Activated T-cell treated with anti-CD3 and anti-CD28 coated beads for 48 hours (primary cell): Measurements from ENCODE around the gene IL4R.
"Not testable (repeated sequence)": the region's sequence is repeated elsewhere in the genome, so short reads cannot be mapped to it uniquely, and the experiment has no call there.

Experiments
- DNase-seq: peaks from one replicate; pipeline ENCODE4 v3.0.0-alpha.2; 2020; ENCODE audit warnings: low read depth

Gene IL4R

DNA sequence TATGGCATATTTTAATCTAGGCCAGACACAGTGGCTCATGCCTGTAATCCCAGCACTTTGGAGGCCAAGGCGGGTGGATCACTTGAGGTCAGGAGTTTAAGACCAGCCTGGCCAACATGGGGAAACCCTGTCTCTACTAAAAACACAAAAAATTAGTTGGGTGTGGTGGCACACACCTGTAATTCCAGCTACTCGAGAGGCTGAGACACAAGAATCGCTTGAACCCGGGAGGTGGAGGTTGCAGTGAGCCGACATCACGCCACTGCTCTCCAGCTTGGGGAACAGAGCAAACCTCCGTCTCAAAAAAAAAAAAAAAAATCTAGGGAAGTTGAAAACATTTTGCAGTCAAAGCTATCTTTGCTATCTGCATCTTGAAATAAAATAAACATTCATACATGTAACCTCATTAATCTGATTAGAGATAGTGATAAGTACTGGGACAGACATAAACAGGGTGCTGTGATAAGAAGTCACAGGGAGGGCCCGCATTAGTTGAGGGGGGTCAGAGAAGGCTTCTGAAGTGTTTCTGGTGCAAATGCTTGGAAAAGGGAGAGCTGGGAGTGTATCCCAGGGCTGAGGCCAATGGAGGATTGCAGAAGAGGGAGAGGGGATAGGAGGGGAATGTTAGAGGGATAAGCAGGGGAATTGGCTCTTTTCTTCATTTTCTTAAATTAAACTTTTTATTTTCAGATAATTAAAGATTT is 15.8 kb downstream of the IL4R start:
- not testable (repeated sequence) for DNase-seq

DNA sequence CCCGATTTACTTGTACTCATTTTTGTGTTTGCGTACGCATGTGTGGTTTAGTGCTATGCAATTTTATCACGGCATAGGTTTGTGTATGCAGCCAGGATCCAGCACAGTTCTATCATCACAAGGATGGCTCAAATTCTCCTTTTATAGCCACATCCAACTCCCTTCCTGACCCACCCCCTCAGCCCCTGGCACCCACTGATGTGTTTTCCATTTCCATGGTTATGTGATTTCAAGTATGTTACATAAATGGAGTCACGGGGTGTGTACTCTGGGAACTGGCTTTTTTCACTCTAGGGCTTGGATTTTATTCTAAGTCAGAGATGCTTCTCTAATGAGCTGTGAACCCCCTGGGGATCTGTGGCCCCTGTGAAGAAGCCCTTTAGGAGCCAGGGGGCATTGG is 16.8 kb downstream of the IL4R start:
- DNase-seq, result no peak

DNA sequence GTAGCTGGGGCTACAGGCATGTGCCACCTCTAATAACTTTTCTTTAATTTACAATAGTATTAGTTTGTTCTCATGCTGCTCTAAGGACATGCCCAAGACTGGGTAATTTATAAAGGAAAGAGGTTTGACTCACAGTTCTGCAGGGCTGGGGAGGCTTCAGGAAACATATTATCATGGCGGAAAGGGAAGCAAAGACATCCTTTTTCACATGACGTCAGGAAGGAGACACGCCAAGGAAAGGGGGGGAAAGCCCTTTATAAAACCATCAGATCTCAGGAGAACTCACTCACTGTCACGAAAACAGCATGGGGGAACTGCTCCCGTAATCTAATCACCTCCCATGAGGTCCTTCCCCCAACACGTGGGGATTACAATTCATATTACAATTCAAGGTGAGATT is 18.3 kb downstream of the IL4R start:
- no peak for DNase-seq

DNA sequence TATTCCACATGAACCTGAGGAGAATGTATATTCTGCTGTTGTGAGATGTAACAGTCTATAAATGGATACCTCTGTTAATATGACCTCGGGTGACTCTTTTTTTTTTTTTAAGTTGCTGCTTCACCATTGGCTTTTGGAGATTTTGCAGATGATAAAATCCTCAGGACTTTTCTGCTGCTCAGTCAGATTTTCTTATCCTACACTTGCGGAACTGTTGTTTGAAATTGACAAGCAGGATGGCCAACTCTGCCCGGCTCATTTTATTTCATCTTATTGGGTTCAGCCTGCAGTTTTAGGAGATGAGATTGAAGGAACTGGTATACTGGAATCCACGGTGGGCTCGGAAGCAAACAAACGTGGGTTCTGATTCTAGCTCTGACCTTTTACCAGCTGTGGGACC is 19.3 kb downstream of the IL4R start:
- DNase-seq, result no peak

DNA sequence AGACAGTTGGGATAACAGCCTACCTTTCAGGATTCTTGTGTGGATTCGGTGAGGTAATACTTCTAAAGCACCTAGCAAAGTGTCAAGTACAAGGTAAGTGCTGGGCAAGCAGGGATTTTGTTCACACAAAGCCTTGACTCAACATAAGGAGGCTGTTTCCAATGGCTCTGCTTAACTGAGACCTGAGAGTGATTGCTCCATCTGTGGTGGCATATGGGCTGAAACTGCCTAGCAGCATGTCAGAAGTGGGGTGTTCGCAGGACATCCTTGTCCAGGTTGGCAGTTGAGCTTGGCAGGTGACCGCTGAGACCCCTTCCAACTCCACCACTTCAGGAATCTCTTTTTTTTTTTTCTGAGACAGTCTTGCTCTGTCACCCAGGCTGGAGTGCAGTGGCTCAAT is 19.8 kb downstream of the IL4R start:
- DNase-seq, result no peak

DNA sequence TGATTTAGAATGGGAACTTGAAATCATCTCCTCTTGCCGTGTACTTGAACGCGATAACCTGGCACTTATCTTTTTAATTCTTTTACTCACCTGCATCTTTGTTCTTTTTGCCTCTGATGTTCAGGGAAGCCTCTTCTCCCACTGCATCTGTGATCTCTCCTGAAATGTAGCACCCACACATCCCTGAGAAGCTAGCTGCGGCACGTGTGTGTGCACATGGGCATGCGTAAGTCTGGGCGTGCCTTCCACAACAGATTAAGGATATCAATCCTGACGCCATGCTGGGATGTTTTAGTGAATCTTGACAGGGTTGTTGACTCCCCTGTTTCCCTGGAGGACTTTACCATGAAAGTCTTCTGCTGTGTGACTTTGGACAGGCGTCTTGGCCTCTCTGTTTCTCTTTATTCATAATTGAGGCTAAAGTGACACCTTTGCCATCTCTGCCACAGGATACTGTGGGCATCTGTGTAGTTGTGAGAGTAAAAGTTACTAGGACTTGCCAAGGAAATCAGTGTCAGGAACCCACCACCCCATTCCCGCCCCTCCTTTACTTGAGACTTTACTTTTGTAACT is 20.5 kb downstream of the IL4R start:
- DNase-seq, result no peak

DNA sequence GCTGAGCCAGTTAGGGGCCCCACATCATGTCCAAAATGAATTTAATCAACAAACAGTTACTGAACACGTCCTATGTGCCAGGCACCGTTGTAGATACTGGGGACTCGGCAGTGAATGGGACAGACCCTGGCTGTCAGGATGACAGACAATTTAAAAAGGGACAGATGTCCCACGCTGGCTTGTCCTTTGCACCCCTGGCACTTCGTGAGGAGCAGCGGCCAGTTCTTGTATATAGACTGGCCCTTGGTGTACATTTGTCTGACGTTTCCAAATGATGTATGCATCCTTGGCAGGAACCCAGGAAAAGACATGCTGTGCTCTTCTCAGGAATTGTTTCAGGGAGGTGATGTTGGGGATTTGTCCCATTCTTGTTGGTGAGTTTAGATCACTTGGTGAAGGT is 21.1 kb downstream of the IL4R start:
- DNase-seq, result no peak

DNA sequence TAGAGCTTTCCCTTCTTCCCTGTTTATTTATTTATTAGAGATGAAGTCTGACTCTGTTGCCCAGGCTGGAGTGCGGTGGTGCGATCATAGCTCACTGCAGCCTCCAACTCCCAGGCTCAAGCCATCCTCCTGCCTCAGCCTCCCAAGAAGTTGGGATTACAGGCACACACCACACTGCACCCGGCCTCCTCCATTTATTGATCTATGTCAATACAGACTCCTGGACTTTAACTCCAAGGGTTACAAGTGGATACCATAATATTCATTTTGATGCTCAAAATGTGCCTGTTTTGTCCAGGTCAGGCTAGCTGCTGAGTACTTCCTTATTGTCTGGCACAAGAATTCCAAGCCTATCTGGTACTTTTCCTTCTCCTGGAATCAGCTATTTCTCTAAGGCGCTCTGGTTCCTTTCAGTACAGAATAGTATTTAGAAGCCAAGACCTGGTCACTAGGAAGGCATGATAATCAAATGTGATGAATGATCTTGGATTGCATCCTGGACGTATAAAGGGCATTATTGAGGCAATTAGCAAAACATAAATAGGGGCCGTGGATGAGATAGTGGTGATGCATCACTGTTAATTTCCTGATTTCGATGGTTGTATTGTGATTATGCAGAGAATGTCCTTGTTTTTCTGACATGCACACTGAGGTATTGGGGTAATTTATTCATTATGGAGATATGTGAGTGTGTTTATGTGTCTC is 21.7 kb downstream of the IL4R start:
- DNase-seq, result no peak

DNA sequence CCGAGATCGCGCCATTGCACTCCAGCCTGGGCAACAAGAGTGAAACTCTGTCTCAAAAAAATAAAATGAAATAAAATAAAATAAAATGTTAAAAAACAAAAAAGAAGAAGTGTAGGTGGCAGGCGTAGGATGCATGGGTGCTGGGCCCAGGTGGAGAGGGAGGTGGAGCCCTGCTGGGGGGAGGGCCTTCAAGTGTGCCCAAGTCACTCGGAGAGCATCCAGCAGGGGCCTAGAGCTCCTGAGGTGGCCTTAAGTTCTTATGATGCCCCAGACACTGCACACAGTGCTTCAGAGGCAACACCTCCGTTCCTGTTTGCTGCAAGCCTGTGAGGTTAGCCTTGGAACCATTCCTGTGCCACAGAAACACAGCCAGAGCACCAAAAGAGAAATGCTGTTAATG is 23.2 kb downstream of the IL4R start:
- no peak for DNase-seq

DNA sequence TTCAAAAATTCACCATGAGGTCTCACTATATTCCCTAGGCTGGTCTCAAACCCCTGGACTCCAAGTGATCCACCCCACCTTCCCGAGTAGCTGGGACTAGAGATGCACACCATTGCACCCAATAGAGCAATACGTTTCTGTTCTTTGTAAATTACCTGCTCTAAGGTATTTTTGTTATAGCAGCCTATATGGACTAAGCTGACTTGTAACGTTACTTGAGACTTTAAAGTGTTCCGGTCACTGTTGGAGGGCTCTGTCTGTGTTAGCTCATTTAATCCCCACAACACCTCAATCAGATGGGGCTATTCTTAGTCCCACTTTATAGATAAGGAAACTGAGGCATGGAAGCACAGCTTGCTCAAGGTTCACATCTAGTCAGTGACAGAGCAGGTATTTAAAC is 25.4 kb downstream of the IL4R start:
- no peak for DNase-seq

DNA sequence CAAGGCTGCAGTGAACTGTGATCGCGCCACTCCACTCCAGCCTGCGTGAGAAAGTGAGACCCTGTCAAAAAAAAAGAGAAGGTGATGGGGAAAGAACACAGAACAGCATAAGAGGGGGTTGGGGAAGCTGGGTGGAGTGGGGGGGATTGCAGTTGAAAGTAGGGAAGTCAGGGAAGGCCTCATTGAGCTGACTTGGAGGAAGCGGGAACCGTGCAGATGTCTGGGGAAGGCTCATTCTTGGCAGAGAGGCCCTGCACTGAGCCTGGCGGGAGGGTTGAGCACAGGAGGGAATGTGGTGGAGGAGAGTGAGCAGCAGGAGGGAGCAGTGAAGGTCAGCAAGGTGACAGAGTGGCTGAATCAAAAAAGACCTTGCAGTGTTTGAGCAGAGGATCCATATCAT is 26.9 kb downstream of the IL4R start:
- no peak for DNase-seq

DNA sequence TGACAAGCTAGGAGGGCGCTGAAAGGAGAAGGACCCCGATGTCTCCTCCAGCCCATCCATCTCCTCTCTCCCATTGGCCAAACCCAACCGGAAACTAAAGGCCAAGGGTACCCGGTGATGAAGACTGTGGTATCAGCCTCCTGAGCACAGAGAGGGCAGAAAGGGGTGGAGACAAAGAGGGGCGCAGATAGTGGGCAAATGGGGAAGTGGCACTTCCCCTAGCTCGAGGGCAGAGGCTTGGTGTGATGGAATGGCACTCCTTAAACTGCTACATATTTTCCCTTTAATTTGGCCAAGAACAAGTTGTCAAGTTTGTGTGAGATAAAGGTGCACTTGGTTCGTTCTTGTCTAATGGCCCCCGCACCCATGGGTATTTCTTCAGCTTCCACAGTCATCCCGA is 27.8 kb downstream of the IL4R start:
- no peak for DNase-seq

DNA sequence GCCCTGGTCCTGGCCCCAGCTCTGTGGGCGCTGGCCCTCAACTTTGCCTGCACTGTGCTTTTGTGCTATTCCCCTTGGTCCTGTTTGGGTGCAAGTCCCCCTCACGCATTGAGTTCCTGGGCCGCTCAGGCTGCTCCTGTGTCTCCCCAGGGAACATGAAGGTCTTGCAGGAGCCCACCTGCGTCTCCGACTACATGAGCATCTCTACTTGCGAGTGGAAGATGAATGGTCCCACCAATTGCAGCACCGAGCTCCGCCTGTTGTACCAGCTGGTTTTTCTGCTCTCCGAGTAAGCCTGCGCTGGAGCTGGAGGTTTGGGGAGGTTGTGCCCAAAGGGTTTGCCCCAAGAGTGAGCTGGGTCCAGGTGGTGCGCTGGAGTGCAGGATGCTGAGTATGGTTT is 28.2 kb downstream of the IL4R start:
- DNase-seq, result no peak

DNA sequence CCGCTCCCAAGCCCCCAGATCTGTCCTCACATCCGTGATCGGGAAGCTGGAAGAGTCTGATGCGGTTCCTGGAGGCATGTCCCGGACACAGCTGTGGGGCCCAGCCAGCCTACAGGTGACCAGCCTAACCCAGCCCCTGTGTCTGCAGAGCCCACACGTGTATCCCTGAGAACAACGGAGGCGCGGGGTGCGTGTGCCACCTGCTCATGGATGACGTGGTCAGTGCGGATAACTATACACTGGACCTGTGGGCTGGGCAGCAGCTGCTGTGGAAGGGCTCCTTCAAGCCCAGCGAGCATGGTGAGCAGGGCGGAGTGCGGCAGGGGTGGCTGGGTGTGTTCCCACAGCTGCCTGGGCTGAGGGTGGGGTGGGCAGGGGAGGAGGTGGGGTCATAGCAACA is 30.9 kb downstream of the IL4R start:
- no peak for DNase-seq

DNA sequence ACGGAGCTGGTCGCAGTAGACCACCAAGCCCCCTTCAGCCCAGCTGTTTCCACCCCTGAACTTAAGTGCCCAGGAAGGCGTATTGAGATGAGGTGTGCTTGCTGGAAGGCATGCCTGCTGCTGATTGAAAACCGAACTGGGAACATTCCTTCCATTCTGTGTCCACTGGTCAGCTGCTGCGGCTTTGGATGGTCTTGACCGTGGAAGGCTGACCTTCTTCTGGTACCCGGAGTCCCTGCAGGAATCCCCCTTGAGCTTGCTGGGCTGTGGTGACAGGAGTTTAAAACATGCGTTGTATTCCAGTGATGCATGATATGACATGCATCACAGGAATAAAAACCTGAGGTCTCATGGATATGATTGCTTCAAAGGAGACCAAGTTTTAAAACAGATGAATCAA is 31.4 kb downstream of the IL4R start:
- DNase-seq, result no peak

DNA sequence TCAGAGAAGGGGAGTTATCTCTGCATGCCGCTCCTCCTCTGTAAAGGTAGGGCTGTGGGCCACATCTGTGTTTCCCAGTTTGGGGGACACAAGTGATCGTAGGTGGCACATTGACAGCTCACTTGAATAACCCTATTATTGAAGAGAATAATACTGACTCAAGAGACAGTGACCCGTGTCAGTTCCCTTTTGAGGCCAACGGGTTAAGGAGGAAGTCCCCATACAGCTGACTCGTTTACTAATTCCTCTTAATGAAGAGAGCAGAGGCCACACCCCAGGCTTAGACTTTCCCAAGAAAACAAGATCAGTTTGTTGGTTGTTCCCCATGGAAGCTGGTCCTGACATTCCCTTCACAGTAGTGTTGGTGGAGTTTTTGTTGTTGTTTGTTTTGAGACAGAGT is 33.0 kb downstream of the IL4R start:
- DNase-seq, result no peak

DNA sequence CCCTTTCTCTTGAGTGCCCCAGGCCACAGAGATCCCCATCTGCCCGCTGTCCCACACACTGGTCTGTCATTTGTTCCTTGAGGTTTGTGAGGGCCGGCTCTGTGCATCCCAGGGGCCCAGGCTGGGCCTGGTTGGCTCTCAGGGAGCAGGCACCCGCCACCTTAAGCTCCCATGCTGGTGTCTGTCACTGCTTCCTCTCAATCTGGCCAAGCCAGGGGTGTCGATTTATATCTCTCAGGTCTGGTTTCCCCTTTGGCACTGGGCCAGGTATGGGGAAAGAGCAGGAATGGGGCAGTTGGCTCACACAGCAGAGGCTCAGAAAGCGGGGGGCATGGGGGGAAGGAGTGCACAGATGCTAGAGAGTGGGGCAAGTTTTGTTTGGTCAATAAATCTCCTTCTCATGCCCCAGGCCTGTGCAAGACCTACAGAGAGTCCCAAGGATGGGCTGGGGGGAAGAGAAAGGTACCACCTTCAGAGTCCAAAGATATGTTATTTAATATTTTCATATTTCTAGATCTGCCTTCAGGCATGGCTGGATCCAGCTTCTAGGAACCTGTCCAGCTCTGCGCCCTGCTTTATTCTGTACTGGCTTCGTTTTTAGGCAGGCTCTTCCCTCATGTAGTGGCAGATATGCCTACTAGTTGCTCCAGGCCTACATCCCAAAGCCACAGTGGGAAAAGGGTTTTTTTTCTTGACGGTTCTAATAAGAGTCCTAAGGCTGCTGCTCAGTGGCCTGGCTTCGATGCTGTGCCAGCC is 34.3 kb downstream of the IL4R start:
- no peak for DNase-seq

DNA sequence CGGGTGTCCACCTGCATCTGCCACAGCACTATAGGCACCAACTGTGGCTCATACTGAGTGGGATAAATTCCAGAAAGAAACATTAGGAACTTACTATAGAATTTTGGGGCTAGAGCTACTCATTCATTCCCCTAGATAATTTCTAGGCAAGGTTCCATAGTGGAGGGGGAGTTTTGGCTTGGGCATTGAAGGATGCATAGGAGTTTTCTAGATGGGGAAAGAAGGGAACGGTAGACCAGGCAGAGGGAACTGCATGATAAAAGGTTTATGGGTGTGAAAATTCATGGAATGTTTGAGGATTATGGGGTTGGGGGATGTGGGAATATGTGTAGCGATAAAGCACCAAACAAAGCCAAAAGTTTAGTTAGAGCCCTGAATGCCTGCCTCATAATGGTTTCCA is 35.5 kb downstream of the IL4R start:
- no peak for DNase-seq

DNA sequence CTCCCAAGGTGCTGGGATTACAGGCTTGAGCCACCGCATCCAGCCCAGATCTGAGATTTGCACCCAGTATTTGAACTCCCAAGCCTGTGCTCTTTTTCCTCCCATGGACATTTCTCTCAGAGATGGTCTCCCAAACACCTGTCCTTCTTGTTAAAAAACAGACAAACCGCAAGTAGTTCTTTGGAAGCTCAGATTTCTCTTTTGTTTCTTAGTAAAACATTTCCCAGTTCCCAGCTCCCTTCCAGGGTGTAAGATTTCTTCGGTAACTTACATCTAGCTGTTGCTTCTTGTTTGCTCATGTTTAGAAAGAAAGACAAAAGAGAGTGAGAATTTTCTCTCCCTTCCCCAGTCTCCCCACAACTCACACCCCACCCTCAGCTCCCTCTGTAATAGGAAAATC is 36.2 kb downstream of the IL4R start:
- no peak for DNase-seq

DNA sequence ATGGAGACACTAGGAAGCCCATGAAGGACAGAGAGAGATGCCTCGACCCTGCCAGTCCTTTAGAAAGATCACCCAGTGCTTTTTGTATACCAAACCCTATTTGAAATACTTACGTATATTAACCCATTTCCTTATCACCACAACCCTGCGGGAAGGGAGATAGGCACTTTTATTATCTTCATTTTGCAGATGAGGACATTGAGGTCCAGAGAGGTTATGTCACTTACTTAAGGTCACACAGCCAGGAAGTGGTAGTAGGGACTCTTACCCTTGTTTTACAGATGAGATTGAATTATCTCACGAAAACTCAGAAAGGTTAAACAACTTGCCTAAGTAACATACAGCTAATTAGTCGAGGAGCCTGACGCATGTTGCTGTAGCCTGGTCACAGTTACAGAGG is 38.2 kb downstream of the IL4R start:
- no peak for DNase-seq

DNA sequence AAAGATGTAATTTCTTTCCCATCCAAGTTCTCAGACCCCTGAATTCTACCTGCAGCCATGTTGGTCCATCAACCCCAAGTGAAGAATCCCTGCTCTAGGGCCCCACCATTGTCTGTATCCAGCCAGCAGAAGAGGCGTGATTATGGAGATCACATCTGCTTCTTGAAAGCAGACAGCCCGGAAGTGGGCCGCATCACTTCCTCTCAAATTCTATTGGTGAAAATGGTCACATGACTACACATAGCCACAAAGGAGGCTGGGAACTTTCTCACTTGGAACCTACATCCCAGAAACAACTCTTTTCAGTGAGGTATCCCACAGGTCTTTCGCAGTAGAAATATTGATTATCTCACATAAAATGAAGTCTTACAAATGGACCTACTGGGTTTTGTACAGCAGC is 40.1 kb downstream of the IL4R start:
- no peak for DNase-seq

DNA sequence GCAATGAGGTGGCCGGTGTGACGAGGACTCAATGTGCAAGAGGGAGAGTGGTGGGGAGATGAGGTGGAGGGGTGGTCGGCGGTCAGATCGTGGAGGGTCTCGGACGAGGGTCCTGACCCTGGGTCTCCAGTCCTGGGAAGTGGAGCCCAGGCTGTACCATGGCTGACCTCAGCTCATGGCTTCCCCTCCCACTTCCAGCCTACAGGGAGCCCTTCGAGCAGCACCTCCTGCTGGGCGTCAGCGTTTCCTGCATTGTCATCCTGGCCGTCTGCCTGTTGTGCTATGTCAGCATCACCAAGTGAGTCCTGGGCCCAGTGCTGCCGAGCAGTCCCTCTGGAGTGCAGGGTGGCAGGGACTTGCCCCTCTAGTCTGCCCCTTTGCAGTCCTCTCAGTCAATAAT is 41.8 kb downstream of the IL4R start:
- peak; percentile 36 for DNase-seq

DNA sequence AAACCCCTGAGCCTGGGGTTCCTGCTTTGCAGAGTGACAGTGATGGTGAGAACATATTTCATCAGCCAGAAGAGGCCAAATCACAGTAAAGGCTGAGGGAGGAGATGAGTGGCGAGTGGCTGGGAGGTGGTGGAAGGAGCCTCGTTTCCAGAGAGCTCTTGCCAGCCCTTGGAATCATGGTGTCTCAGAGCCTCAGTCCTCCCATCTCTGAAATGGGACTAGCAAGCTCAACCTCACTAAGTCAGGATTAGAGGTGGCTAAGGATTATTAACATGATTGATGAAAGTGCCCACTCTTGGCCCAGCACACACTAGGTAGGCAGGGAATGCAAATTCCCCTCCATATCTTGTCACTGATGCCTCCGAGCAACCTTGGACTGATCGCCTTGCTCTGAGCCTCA is 43.0 kb downstream of the IL4R start:
- no peak for DNase-seq
